Fibroblast of lung (primary cell): ENCODE results near the gene COG4.

Source experiments
- CTCF ChIP-seq, 2 donors: IDR thresholded peaks in 1 of 2; conservative IDR thresholded peaks in 1 of 2; 1 replicate in 1 of 2; 2 replicates in 1 of 2; pipeline ENCODE4 v1.5.1; 2011 to 2012; ENCODE audit warnings: low read length in 2 of 2, control low read depth in 1 of 2, inconsistent platforms in 1 of 2, low read depth in 1 of 2, mild to moderate bottlenecking in 1 of 2
- EZH2 ChIP-seq: IDR thresholded peaks from 2 replicates; pipeline ENCODE4 v1.5.1; 2012; ENCODE audit warnings: low read length, control low read depth, mild to moderate bottlenecking; ENCODE audit errors: missing control alignments

DNA sequence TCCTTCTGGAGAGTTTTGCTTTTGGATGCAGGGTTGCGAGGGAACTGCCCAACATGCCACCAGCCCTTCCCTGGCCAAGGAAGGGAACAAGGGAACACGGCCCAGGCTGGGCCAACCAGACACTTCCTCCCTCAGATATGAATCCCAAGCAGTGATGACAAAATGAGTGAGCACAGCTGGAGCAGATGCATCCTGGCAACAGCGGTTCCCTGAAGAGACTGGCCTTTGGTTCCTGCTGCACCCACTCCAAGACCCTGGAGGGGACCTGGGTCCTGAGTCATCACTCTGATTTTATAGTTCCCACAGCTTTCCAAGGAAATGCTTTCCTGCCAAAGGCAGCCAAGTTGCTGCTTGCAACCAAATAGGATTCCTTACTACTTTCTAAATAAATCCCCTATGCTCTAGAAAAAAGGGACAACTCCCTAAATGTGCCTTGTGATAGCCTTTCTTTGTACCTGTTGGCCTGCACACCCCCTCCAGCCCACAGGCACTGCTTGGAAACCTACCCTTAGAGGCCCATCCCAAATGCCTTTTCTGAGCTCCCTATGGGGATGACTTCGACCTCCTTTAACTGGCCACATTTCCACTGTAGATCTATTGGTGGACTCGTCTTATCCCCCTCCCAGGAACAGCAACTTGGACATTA, 89.8 kb downstream of the COG4 start:
- TF ChIP-seq CTCF (conservative IDR thresholded peaks at IDR 0.05 in 1 of 2, IDR thresholded peaks at IDR 0.05 in 1 of 2; ENCODE audit: low read depth in 1 of 2, low read length in 2 of 2): no peak
- no peak for TF ChIP-seq EZH2
